ENCODE results near the gene IL36G. TPM values are rescaled to one million over a fixed set of nuclear protein-coding genes. Genes with fewer than 3 reads are reported as not detected.

IL36G gene
- polyA plus RNA-seq, 3 donors, result not detected

DNA sequence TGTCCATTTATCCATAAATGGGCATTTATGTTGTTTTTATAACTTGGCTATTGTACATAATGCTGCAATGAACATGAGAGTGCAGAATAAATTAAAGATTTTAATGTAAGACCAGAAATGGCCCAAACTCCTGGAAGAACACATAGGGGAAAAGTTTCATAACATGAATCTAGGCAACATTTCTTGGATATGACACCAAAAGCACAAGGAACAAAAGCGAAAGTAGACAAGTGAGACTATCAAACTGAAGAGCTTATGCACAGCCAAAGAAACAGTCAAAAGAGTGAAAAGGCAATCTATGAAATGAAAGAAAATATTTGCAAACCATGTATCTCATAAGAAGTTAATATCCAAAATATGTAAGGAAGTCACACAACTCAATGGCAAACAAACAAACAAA is 33.3 kb downstream of the IL36G start:
- 87 to 100% (median 96%) methylated on average over 1 of the region's 1 CpG for WGBS, 3 donors
- no peak overlapping the region for H3K27ac ChIP-seq (ENCODE audit: low read depth, low read length)

DNA sequence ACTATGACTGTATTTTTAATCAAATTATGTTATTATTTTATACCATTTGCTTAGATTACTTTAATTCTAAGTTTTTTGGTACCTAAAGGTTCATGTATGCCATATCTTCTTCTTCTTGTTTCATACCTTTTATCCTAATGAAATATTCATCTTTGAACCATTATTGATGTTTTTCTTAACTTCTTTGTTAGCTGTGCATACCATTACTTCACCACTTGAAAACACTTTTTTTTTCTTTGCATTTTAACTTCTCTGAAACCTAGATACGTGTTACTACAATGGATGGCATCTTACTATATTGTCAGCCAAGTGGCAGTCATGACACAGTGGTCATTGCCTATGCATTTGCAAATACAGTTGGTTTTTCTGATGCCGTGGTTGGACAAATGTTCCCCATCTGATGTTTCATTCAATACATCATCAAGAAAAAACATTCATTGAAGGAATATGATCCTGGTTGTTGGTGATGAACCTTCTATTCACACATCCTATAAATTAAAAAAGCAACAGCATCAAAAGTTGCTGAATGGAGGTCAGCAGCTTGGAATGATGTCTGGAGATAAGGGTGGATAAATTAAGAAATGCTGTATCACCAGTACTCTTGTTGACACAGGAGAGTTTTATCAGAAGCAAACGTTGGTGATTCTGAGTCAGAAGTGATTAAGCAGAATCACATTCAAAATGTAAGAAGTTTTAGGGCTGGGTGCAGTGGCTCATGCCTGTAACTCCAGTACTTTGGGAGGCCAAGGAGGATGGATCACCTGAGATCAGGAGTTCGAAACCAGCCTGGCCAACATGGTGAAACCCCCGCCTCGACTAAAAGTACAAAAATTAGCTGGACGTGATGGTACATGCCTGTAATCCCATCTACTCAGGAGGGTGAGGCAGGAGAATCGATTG is 34.9 kb downstream of the IL36G start:
- H3K27ac ChIP-seq (ENCODE audit: low read depth, low read length), result no peak overlapping the region
- WGBS, 3 donors, result 73 to 79% (median 77%) methylated on average over 8 of the region's 8 CpGs

DNA sequence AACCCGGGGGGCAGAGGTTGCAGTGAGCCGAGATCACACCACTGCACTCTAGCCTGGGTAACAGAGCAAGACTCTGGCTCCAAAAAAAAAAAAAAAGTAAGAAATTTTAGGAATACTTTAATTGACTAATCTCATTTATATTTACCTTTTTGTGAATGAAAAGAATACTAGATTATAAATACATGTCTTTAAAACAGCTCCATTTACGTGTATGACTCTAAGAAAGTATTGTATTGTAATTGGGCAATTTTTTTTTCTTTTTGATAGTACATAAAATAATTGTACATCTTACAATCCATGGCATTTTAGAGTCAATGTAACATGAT is 35.5 kb downstream of the IL36G start:
- H3K27ac ChIP-seq (ENCODE audit: low read depth, low read length), result no peak overlapping the region
- 78 to 87% (median 80%) methylated on average over 3 of the region's 3 CpGs for WGBS, 3 donors

DNA sequence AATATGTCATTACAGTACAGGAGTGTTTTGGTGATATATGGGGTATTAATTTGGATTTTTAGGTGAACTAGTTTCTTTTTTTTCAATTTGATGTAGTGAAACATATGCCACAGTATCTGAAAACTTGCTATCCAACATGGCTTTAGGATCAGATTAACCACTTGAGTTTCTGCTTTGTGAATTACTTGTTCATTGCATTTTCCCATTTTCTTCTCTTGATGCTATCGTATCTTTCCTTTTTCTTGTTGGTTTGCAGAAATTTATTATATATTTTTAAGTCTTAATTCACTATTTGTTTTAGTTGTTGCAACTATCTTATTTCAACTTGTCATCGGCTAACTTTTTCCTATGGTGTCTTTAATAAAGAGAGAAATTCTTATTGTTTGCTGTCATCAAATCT is 36.3 kb downstream of the IL36G start:
- no peak overlapping the region for H3K27ac ChIP-seq (ENCODE audit: low read depth, low read length)
- 90 to 96% (median 95%) methylated on average over 2 of the region's 2 CpGs for WGBS, 3 donors

DNA sequence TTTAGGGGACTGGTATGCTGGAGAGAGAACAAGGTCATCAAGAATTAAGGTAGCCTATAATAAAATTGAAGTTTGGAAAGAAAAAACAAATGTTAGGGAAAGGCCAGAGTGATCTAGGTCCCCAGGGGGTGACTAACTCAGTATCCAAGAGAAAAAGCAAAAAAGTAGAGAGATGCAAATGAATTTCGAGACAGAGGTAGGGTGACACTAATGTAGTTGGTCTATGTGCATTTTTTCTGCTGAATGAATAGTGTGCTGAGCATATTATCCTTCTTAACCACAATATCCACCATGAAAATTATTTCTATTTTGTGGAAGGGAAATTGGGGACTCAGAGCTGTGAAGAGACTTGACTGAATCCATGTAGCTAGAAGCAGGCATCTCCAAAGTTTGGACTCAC is 37.2 kb downstream of the IL36G start:
- WGBS, 3 donors, result 75 to 85% (median 77%) methylated on average over 1 of the region's 1 CpG
- H3K27ac ChIP-seq (ENCODE audit: low read depth, low read length), result no peak overlapping the region

DNA sequence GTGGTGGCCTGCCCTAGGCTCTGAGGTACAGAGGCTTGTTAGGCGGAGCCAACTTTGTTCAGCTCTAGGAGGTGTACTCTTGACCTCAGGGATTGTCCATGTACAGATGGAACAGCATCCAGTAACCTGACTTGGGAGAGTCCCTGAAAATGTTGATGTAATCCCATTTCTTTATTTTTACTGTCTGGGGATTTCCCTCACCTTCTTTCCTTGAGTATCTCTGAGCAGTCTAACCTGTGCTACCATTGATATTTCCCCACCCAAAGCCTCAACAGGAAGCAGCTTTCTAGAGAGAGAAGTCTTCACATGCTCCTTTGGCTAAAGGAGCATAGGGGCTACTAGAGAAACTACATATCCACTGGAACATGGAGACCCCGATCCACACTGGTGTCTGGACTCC is 37.8 kb downstream of the IL36G start:
- WGBS, 3 donors, result 87 to 92% (median 92%) methylated on average over 2 of the region's 2 CpGs
- no peak overlapping the region for H3K27ac ChIP-seq (ENCODE audit: low read depth, low read length)

DNA sequence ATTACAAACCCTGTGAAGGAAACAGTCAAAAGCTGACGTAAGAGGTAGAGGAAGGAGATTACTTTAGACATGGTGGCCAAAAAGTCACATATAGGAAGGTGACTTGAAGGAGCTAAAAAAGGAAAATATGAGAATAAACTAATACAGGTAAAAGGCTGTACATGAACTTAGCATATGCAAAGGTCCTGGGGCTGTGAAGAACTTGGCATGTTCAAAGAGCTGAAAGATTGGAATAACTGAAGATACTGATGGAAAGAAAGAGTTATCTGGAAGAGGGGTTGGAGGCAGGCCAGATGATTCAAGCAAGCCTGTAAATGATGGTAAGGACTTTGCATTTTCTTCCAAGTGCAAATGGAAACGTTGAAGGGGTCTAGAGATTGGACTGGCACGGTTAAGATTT is 40.7 kb downstream of the IL36G start:
- H3K27ac ChIP-seq (ENCODE audit: low read depth, low read length), result no peak overlapping the region
- WGBS, 3 donors, result 67 to 76% (median 71%) methylated on average over 3 of the region's 3 CpGs

DNA sequence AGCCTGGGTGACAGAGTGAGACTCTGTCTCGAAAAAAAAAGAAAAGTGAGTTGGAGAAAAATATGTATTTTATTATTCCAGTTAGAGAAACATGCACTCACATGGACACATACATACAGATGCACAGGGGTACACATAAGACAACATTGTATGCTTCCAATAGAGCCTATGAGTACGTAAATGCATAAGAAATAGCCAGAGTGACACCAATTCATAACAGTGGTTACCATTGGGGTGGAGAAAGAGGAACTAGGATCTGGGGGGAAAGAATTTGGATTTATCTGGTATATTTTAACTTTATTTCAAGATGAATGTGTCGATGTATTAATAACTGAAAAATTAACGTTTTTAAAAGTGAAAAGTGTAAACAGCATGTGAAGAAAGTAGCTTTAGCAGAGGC is 43.5 kb downstream of the IL36G start:
- WGBS, 3 donors, result 53 to 71% (median 57%) methylated on average over 4 of the region's 4 CpGs
- H3K27ac ChIP-seq (ENCODE audit: low read depth, low read length), result no peak overlapping the region

DNA sequence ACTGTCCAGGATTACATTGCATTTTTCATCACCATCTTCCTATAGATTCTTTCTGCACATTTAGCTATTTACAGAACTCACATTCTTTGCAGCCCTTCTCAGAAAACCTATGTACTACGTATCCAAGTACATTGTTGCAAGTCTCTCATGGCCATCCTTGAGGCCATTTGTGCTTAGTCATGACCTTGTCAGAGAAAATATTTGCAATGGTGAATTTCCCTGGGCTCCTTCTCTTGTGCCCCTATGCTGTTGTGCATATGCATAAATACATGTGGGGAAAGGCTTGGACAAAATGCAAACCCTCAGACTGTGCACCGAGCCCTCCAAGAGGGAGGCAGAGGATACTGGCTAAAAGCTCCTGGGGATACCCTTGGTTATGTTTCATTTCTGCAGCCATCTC is 47.0 kb downstream of the IL36G start:
- 79 to 91% (median 85%) methylated on average over 2 of the region's 2 CpGs for WGBS, 3 donors
- H3K27ac ChIP-seq (ENCODE audit: low read depth, low read length), result no peak overlapping the region

DNA sequence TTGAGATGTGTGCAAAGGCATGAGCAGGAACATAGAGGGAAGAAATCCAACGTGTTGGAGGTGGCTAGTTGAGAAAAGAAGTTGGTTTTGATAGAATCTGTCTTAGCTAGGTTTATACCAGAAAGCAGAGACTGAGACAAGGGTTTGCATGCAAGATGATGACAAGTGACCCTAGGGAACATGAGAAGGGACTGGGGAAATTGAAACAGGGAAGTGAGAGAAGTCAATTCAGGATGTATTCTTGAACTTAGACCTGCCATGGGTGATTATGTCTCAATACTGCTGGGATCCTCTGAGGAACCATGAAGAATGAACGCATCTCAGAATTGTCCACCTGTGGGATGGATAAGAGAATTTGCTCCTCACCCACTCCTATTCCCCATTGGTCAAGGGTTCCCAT is 47.9 kb downstream of the IL36G start:
- no peak overlapping the region for H3K27ac ChIP-seq (ENCODE audit: low read depth, low read length)
- WGBS, 3 donors, result 59 to 65% (median 64%) methylated on average over 2 of the region's 2 CpGs

DNA sequence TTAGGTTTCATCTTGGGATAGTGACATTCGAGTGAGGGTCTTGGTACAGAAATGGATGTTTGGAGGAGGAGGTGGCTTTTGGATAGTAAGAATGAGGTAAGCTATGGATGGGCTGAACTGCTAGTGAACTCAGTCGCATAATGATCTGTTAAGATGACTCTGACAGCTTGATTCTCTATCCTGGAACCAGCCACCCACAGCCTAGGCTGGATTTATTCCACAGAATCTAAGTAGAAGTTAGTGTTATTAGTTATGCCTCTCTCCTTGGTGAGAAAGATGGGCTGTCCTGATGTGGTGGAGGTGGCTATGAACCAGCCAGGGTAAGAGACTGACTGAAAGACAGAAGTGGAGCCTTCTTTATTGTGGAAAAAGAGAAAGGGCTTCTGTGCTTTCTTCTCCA is 49.9 kb downstream of the IL36G start:
- H3K27ac ChIP-seq (ENCODE audit: low read depth, low read length), result no peak overlapping the region
- WGBS, 3 donors, result 78 to 82% (median 79%) methylated on average over 2 of the region's 2 CpGs

DNA sequence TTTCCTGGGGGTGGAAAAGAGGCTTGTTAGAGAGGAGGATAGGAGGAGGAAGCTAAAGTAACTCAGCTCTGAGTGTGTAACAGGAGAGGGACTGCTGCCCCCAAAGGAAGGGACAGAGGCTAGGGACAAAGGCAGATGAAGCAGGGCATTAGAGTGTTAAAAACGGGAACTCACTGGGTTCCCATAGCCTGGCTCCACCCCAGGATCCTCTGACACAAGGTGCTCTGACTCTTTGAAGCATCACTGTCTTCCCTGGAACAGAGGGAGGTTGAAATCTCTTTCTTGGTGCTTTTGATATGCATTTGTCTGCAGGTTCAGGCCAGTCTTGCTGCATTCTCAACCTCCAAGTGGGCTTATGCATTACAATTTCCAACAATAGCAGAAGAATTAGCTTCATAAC is 50.3 kb downstream of the IL36G start:
- WGBS, 3 donors, result 6 to 8% (median 8%) methylated on average over 1 of the region's 1 CpG
- H3K27ac ChIP-seq (ENCODE audit: low read depth, low read length), result no peak overlapping the region

DNA sequence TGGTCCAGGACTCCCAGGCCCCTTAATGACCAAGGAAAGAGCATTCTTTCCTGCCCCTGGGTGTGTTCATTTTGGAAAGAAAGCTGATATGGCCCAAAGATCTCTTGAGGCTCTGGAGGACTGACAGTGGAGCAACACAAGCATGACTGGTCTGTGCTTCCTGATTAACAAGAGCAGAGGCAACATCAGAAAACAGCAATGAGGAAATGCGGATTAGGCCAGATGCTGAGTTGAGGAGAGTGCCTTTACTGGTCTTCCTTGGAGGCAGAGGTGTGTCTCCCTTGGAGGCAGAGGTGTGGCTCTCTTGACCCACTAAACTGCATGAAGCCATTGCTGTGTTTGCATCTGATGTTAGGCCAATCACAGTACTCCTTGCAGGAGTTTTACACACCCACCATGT is 54.9 kb downstream of the IL36G start:
- H3K27ac ChIP-seq (ENCODE audit: low read depth, low read length), result no peak overlapping the region

DNA sequence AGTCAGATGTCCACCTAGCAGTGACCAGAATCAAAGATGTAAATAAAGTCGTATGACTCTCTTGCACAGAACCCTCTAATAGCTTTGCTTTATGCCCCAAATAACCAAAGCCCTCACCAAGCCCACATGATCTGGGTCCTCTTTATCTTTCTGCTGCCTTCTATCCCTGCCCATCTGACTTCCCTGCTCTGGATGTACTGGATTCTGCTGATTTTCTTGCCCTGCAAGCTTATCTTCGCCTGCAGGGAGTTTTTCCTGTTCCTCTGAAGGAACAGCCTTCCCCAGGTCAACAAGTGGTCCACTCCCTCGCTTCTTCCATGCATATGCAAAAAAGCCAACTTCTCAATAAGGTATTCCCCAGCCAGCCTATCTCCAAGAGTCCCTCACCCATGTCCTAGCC is 56.2 kb downstream of the IL36G start:
- 80 to 88% (median 82%) methylated on average over 3 of the region's 3 CpGs for WGBS, 3 donors
- H3K27ac ChIP-seq (ENCODE audit: low read depth, low read length), result no peak overlapping the region

More for the DNA sequence above, 54.9 kb downstream of the IL36G start:
- 89 to 100% (median 94%) methylated on average over 1 of the region's 1 CpG for whole genome bisulfite sequencing, 3 donors

Other genes starting within 250 kb of the IL36G start
- under 1 TPM in 2 of 3 donors, not detected in 1; 0.05 to 0.16 TPM for gene CKAP2L, start 213.4 kb upstream of the IL36G start, polyA plus RNA-seq
- 1 to 10 TPM in 1 of 3 donors, not detected in 2; 1.2 TPM for gene IL1A, start 193.5 kb upstream of the IL36G start, polyA plus RNA-seq
- 10 to 100 TPM in 2 of 3 donors, 1 to 10 TPM in 1; 1.0 to 31.0 (median 17.8) TPM for gene IL1B, start 141.2 kb upstream of the IL36G start, polyA plus RNA-seq
- gene IL37, start 66.8 kb upstream of the IL36G start, polyA plus RNA-seq, result not detected
- gene IL36A, start 27.5 kb downstream of the IL36G start, polyA plus RNA-seq, result under 1 TPM in 1 of 3 donors, not detected in 2; 0.45 TPM
- not detected for gene IL36B, start 74.9 kb downstream of the IL36G start, polyA plus RNA-seq
- gene IL36RN, start 81.2 kb downstream of the IL36G start, polyA plus RNA-seq, result under 1 TPM in 1 of 3 donors, not detected in 2; 0.01 TPM
- gene IL1F10, start 90.0 kb downstream of the IL36G start, polyA plus RNA-seq, result not detected
- gene IL1RN, start 149.6 kb downstream of the IL36G start, polyA plus RNA-seq, result 10 to 100 TPM in 2 of 3 donors, under 1 TPM in 1; 0.86 to 21.7 (median 11.6) TPM
- gene PSD4, start 196.0 kb downstream of the IL36G start, polyA plus RNA-seq, result 10 to 100 TPM in 1 of 3 donors, 1 to 10 TPM in 2; 1.2 to 11.2 (median 5.9) TPM